RPMI7951 (cell line): Measurements from ENCODE around the gene MOB3A. TPM values are rescaled to one million over a fixed set of nuclear protein-coding genes. Genes with fewer than 3 reads are reported as not detected.

Experiments used
- DNase-seq: peaks from one replicate; pipeline ENCODE4 v3.0.0-alpha.2; 2012; ENCODE audit warnings: low read depth
- total RNA-seq: library from RNA; depleted of rRNA; stranded (reverse); fragments of >200 nt; shearing (Covaris generic); gene quantifications from 2 replicates; pipeline ENCODE4 v1.2.3, GENCODE V29; 2014

MOB3A gene
- total RNA-seq, 1 experiment from 2014 or later: 24.2 TPM

DNA sequence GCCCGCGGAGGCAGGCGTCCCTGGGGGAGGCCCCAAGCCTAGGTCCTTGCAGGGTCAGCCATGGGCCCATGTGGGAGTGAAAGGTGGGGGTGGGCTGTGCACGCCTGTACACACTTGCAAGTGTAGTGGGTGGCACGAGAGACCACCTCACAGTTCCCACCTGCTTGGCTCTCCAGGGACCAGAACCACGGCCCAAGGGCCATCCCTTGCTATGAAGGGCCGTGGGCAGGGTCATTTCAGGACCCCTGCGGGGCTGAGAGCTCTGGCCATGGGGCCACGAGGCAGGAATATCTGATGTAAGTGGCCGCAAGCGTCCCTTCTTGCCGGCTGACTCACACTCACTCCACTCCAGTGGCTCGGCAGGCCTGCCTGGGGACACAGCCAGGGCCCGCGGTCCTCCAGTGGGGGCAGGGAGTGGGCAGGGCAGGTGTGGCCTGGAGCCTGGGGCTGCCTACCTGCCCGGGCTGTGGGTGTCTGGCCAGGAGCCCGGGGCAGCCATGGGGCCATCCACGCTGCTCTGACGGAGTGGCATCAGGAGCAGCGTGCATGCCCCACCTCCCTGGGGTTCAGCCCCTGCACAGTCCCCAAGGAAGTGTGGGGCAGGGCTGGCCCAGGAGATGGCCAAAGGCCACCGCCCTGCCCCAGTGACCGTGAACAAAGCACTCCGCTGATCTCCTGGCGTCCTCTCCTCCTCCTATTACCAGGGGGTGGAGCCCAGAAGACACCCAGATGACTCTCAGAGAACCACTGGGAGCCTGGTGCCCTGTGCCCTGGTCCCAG, 36.5 kb downstream of the MOB3A start:
- peak; percentile 88 for DNase-seq

GRCh38 chr19:2058570-2059421, 37.3 kb downstream of the MOB3A start:
- no peak for DNase-seq

- no peak for DNase-seq
Measured at GRCh38 chr19:2057484-2058469, 38.3 kb downstream of the MOB3A start.

DNA sequence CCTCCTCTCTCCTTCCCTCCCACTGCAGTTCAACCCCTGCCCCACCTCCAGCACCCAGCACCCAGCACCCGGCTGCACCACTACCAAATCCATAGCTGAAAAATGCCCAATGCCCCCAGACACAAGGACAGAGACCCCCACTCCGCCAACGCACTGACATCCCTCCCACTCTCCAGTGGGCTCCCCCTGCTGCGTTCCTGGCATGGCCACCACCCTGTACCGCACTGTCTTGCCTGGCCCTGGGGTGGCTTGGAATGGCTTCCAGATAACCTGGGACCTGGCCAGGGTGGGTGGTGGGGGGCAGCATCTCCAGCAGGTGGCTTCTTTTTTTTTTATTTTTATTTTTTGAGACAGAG, 39.3 kb downstream of the MOB3A start:
- no peak for DNase-seq

- DNase-seq: peak; percentile 74
Measured at GRCh38 chr19:2055931-2056836, 39.9 kb downstream of the MOB3A start.

DNA sequence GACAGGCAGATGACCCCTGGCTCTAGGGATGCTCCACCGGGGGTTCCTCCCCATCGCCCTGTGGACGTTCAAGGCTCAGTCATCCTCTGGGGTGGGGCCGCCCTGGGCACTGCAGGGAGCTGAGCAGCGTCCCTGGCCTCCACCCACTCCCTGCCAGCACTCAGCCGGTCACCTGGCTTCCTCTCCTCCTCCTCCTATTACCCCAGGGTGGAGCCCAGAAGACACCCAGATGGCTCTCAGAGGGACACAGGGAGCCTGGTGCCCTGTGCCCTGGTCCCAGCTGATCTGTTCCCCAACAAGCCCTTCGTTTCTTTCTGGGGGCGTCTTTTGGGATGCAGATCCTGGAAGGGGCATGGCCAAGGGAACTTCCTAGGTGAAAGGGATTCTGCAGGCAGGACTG, 41.4 kb downstream of the MOB3A start:
- no peak for DNase-seq

- DNase-seq: no peak
Measured at GRCh38 chr19:2053601-2054389, 42.3 kb downstream of the MOB3A start.

DNA sequence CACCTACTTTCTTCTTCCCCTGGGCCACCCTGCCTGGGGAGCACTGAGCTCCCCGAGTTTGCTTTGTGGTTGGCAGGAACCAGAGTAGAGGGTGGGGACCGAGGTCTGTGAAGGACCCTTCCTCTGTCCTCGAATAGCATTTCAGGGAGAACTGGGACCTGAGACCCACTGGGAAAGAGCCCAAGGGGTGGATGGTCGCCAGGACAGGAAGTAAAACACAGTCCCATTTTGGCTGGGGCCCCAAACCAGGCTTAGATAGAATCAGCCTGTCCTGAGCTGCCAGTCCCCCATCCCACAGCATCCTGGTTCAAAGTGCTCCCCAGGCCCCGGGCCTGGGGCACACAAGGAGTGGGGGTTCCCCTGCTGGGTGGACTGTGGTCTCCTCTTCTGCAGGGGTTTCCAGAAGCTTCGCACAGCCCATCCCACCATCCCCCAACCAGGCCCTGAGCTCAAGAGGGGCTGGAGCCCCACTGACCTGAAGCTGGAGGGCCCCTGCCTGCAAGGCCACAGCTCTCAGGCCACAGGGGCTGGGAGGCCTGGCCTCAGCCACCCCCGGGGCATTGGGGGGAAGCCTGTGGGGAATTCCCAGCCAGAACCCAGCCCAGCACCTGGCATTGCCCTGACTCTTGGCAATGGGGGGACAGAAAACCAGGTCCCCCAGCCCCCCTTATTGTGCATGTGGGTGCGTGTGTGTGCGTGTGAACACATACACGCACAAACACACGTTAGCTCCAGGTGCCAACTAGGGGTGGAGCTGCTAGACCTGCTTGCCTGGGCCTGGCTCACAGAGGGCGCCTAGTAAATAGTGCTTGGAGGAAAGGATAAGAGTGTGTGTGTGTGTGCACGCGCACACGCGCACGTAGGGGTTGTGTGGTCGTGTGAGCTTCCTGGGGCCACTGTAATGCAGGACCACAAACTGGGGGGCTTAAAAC, 44.1 kb downstream of the MOB3A start:
- peak; percentile 34 for DNase-seq

GRCh38 chr19:2050991-2051772, 44.9 kb downstream of the MOB3A start, which contains the start of gene MKNK2:
Gene MKNK2 (minus strand): TSS chr19:2051244. CDS start chr19:2050851, 393 bp downstream.
- DNase-seq: peak; percentile 75

- DNase-seq: no peak
Measured at GRCh38 chr19:2050349-2050990, 45.7 kb downstream of the MOB3A start.

- peak; percentile 74 for DNase-seq
Measured at GRCh38 chr19:2049741-2050348, 46.3 kb downstream of the MOB3A start.

DNA sequence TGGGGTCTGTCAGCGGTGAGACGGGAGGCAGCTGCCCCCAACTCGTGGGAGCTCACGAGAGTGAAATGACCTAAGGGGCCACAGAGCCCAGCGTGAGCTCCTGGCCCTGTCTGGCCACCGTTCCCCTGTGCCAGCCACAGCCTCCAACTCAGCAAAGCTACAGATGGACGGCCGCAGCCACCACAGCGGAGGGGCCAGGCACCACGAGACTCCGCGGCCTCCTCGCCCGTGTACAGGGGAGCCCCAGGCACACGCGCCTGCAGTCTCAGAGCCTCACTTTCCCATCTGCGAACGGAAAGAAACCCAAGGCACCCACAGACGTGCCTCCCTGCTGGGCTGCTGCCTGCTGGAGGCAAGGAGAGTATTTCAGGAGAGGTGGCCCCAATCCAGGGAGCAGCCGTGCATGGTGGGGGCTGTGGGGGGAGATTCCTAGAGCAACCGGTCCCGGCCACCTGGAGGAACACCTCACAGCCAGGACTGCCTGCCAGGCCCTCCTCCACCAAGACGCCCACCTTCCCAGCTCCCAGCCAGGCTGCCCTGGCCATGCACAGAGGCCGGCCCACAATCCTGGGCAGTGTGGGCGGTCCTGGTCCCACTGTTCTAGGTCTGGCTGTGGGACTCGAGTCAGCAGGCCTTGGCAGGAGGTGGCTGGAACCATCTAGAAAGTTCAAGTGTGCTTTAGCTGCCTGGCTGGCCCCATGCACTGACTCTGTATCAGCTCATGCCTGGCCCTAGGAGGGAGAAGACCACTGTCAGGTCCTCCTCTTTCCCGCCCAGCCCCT, 47.0 kb downstream of the MOB3A start:
- no peak for DNase-seq

- DNase-seq: no peak
Measured at GRCh38 chr19:2048104-2048958, 47.8 kb downstream of the MOB3A start.

- peak; percentile 84 for DNase-seq
Measured at GRCh38 chr19:2047449-2048103, 48.5 kb downstream of the MOB3A start.

GRCh38 chr19:2047076-2047448, 49.1 kb downstream of the MOB3A start:
- no peak for DNase-seq
